Neural cell (in vitro differentiated cells): Measurements from ENCODE around the gene SAMD4B.

Experiments
- EZH2 ChIP-seq: fragments of 200-600, 300-800 bp; shearing (Covaris generic), sonication (generic); IDR thresholded peaks from 2 replicates; pipeline ENCODE4 v1.6.1; 2014; ENCODE audit warnings: antibody characterized with exemption, low read length, borderline replicate concordance, mild to moderate bottlenecking; ENCODE audit not compliant: insufficient read depth, poor library complexity, severe bottlenecking
- MXI1 ChIP-seq: fragments of 450-650 bp; conservative IDR thresholded peaks from 2 replicates; pipeline ENCODE4 v1.6.1; 2014; ENCODE audit warnings: antibody characterized with exemption, mild to moderate bottlenecking; ENCODE audit not compliant: poor library complexity, severe bottlenecking
- TF ChIP-seq, protein P1 (sequence below): IDR thresholded peaks from 2 replicates; pipeline ENCODE4 v1.6.1; 2012; ENCODE audit warnings: borderline replicate concordance

DNA sequence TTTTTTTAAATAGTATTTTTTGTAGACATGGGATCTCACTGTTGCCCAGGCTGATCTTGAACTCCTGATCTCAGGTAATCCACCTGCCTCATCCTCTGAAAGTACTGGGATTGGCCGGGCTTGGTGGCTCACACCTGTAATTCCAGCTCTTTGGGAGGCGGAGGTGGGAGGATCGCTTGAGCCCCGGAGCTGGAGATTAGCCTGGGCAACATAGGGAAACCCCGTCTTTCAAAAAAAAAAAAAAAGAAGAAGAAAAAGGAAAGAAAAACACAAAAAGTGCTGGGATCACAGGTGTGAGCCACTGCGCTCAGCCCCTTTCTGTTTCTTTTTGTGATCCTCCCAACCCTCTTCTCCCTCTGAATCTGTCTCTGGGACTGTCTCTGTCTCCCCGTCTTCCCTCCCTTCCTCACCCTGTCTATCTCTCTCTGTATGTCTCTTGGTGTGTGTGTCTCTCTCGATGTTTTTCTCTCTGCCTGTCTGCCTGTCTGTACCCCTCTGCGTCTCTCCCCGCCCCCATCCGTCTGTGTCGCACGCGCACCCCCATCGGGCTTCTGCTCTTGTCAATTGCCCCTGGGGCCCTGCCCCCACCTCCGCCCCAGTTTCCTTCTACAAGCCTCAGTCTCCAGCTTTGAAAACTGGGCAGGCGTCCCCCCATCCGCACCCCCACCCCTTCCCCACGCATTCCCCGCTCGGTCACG lies 63.9 kb downstream of the SAMD4B start:
- TF ChIP-seq, protein P1, sequence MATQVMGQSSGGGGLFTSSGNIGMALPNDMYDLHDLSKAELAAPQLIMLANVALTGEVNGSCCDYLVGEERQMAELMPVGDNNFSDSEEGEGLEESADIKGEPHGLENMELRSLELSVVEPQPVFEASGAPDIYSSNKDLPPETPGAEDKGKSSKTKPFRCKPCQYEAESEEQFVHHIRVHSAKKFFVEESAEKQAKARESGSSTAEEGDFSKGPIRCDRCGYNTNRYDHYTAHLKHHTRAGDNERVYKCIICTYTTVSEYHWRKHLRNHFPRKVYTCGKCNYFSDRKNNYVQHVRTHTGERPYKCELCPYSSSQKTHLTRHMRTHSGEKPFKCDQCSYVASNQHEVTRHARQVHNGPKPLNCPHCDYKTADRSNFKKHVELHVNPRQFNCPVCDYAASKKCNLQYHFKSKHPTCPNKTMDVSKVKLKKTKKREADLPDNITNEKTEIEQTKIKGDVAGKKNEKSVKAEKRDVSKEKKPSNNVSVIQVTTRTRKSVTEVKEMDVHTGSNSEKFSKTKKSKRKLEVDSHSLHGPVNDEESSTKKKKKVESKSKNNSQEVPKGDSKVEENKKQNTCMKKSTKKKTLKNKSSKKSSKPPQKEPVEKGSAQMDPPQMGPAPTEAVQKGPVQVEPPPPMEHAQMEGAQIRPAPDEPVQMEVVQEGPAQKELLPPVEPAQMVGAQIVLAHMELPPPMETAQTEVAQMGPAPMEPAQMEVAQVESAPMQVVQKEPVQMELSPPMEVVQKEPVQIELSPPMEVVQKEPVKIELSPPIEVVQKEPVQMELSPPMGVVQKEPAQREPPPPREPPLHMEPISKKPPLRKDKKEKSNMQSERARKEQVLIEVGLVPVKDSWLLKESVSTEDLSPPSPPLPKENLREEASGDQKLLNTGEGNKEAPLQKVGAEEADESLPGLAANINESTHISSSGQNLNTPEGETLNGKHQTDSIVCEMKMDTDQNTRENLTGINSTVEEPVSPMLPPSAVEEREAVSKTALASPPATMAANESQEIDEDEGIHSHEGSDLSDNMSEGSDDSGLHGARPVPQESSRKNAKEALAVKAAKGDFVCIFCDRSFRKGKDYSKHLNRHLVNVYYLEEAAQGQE: no peak
- TF ChIP-seq EZH2 (no peak), MXI1 (no peak)
